ENCODE results near the gene FSTL4. TPM values are rescaled to one million over a fixed set of nuclear protein-coding genes. Genes with fewer than 3 reads are reported as not detected.
A peak's percentile ranks its signal among the peaks of the same experiment; 100 is the strongest.

Gene FSTL4
- total and polyA plus RNA-seq, 2 experiments from 2014 or later: 1.4 to 2.8 TPM

GRCh38 chr5:133457439-133458355 lies 154.6 kb downstream of the FSTL4 start:
- 0 out of 2 replicates have a peak, but pooled peaks cover 3% of the 10 kb centered on the region for H3K9me2 ChIP-seq (ENCODE audit: insufficient read depth)
- Mint-ChIP-seq H3K4me1 (peaks cover 11% of the 10 kb centered on the region), H3K36me3 (ENCODE audit: low read depth) (no peaks in the 10 kb centered on the region), H3K27ac (no peak overlapping the region), H3K4me3 (no peak overlapping the region), H3K9me3 (no peaks in the 10 kb centered on the region), H3K27me3 (ENCODE audit: insufficient read depth, low read depth, poor library complexity) (peaks cover 2% of the 10 kb centered on the region)
- TF ChIP-seq CREB1 (CRISPR knock-in tag; IDR thresholded peaks at IDR 0.05; ENCODE audit: low read depth): no peak
- TF ChIP-seq CTCF (conservative IDR thresholded peaks at IDR 0.05; ENCODE audit: low read depth in 2 of 2): no peak
- no peak for TF ChIP-seq ZNF114 (CRISPR knock-in tag; IDR thresholded peaks at IDR 0.05)
- no peak for TF ChIP-seq ZNF331 (CRISPR knock-in tag; IDR thresholded peaks at IDR 0.05; ENCODE audit: low read depth)
- TF ChIP-seq REST (IDR thresholded peaks at IDR 0.05; ENCODE audit: unreplicated experiment): no peak
- TF ChIP-seq ZNF462 (CRISPR knock-in tag; IDR thresholded peaks at IDR 0.05): no peak
- TF ChIP-seq EZH2 (IDR thresholded peaks at IDR 0.05; ENCODE audit: low read depth, unreplicated experiment): no peak
- TF ChIP-seq JUNB (IDR thresholded peaks at IDR 0.05; ENCODE audit: unreplicated experiment): no peak
- no peak for TF ChIP-seq NANOG (IDR thresholded peaks at IDR 0.05; ENCODE audit: borderline replicate concordance)
- no peak for TF ChIP-seq STAT1 (IDR thresholded peaks at IDR 0.05; ENCODE audit: unreplicated experiment)
- no peak for TF ChIP-seq POLR2AphosphoS5 (IDR thresholded peaks at IDR 0.05; ENCODE audit: low read depth)
- no peak for TF ChIP-seq EZH2phosphoT487 (IDR thresholded peaks at IDR 0.05; ENCODE audit: unreplicated experiment)
- no peak for TF ChIP-seq ETS1 (IDR thresholded peaks at IDR 0.05)
- H3K36me3 ChIP-seq (ENCODE audit: insufficient read depth): no peaks in the 10 kb centered on the region
- ATAC-seq: no peak
- H2AFZ ChIP-seq: no peak overlapping the region
- H3K27ac ChIP-seq (ENCODE audit: low read depth): no peak overlapping the region
- H3K27me3 ChIP-seq (ENCODE audit: insufficient read depth): no peaks in the 10 kb centered on the region
- H3F3A ChIP-seq (replicated peaks; ENCODE audit: low read depth): no peaks in the 10 kb centered on the region
- peak; percentile 22 for DNase-seq (ENCODE audit: low spot score)
- no peak overlapping the region for H3K4me3 ChIP-seq
- H3K4me1 ChIP-seq (ENCODE audit: insufficient read depth): no peaks in the 10 kb centered on the region; the same call in 1 of the 2 replicates
- H3K79me2 ChIP-seq (replicated peaks; ENCODE audit: insufficient read depth): no peaks in the 10 kb centered on the region
- H3K4me2 ChIP-seq: no peak overlapping the region
- H4K20me1 ChIP-seq (replicated peaks; ENCODE audit: insufficient read depth): no peaks in the 10 kb centered on the region
